Measurements from ENCODE around the gene ULBP1. TPM values are rescaled to one million over a fixed set of nuclear protein-coding genes. Genes with fewer than 3 reads are reported as not detected.
"Not testable (repeated sequence)": the region's sequence is repeated elsewhere in the genome, so short reads cannot be mapped to it uniquely, and the experiment has no call there.

Gene ULBP1
- total RNA-seq: 0.04 TPM in 1 of 2 replicates, not detected in the other
- polyA plus RNA-seq: not detected in 2 replicates

- Histone ChIP-seq H3K4me1 (ENCODE audit: low read depth) (peaks cover 4% of the 10 kb centered on the region), H3K9me3 (ENCODE audit: low read depth) (no peaks in the 10 kb centered on the region), H3K27me3 (peaks cover 100% of the 10 kb centered on the region), H3K4me3 (peak within 1 kb of the TSS; percentile 28), H3K27ac (no peak within 1 kb of the TSS), H3K36me3 (no peaks in the 10 kb centered on the region)
- TF ChIP-seq CTCF (IDR thresholded peaks at IDR 0.05; ENCODE audit: low read depth, low read length): peak; percentile 22
- DNase-seq (ENCODE audit: low read depth in 1 of 2, low spot score in 1 of 2): peak; percentile 51 to 87
Observed at GRCh38 chr6:149963462-149964307, at the start of gene ULBP1. TSS of gene ULBP1 (plus strand) at chr6:149963943. CDS start at chr6:149964050, 107 bp downstream.

GRCh38 chr6:149915970-149916865 lies 47.5 kb upstream of the ULBP1 start:
- DNase-seq (ENCODE audit: low read depth in 1 of 2, low spot score in 1 of 2): no peak
- no peaks in the 10 kb centered on the region for H3K9me3 ChIP-seq (ENCODE audit: low read depth)

GRCh38 chr6:149917679-149918078 lies 46.1 kb upstream of the ULBP1 start:
- no peak for DNase-seq (ENCODE audit: low read depth in 1 of 2, low spot score in 1 of 2)
- no peak overlapping the region for H3K4me3 ChIP-seq
- H3K27me3 ChIP-seq: peaks cover 75% of the 10 kb centered on the region
- TF ChIP-seq CTCF (IDR thresholded peaks at IDR 0.05; ENCODE audit: low read depth, low read length): no peak
- H3K27ac ChIP-seq: no peak overlapping the region
- no peaks in the 10 kb centered on the region for H3K36me3 ChIP-seq
- H3K4me1 ChIP-seq (ENCODE audit: low read depth): no peaks in the 10 kb centered on the region
- H3K9me3 ChIP-seq (ENCODE audit: low read depth): no peaks in the 10 kb centered on the region

More at GRCh38 chr6:149915970-149916865, 47.5 kb upstream of the ULBP1 start:
- H3K4me1 ChIP-seq (ENCODE audit: low read depth): no peaks in the 10 kb centered on the region
- no peak overlapping the region for H3K4me3 ChIP-seq
- H3K27me3 ChIP-seq: peaks cover 64% of the 10 kb centered on the region
- H3K36me3 ChIP-seq: no peaks in the 10 kb centered on the region
- TF ChIP-seq CTCF (IDR thresholded peaks at IDR 0.05; ENCODE audit: low read depth, low read length): no peak
- H3K27ac ChIP-seq: no peak overlapping the region

GRCh38 chr6:149918151-149918905 lies 45.4 kb upstream of the ULBP1 start:
- H3K36me3 ChIP-seq: no peaks in the 10 kb centered on the region
- DNase-seq (ENCODE audit: low read depth in 1 of 2, low spot score in 1 of 2): no peak
- H3K9me3 ChIP-seq (ENCODE audit: low read depth): no peaks in the 10 kb centered on the region
- no peak overlapping the region for H3K4me3 ChIP-seq
- H3K27me3 ChIP-seq: peaks cover 82% of the 10 kb centered on the region
- no peaks in the 10 kb centered on the region for H3K4me1 ChIP-seq (ENCODE audit: low read depth)
- H3K27ac ChIP-seq: no peak overlapping the region
- TF ChIP-seq CTCF (IDR thresholded peaks at IDR 0.05; ENCODE audit: low read depth, low read length): no peak

- not testable (repeated sequence) for DNase-seq (ENCODE audit: low read depth in 1 of 2, low spot score in 1 of 2); H3K36me3 ChIP-seq; H3K9me3 ChIP-seq (ENCODE audit: low read depth); H3K4me1 ChIP-seq (ENCODE audit: low read depth); H3K4me3 ChIP-seq; H3K27ac ChIP-seq
- peaks cover 84% of the 10 kb centered on the region for H3K27me3 ChIP-seq
Observed at GRCh38 chr6:149919126-149919833, 44.5 kb upstream of the ULBP1 start.
